Measurements from ENCODE around the gene MUC13. TPM values are rescaled to one million over a fixed set of nuclear protein-coding genes. Genes with fewer than 3 reads are reported as not detected.

Gene MUC13
- total and polyA plus RNA-seq, 4 donors = 0.43 to 6.6 (median 0.49) TPM; not detected in 1

DNA sequence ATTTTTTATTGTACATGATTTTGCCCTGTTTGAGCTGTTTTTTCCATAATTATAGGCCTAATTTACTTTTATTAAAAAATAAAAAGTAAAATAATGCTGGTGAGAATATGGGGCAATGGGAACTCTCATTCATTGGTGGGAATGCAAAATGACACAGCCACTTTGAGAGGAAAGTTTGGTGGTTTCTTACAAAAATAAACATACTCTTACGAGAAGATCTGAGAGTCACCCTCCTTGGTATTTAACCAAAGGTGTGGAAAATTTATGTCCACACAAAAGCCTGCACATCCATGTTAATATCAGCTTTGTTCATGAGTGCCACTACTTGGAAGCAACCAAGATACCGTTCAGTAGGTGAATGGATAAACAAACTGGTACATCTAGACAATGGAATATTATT lies 9.8 kb downstream of the MUC13 start:
- TF ChIP-seq, protein P1, sequence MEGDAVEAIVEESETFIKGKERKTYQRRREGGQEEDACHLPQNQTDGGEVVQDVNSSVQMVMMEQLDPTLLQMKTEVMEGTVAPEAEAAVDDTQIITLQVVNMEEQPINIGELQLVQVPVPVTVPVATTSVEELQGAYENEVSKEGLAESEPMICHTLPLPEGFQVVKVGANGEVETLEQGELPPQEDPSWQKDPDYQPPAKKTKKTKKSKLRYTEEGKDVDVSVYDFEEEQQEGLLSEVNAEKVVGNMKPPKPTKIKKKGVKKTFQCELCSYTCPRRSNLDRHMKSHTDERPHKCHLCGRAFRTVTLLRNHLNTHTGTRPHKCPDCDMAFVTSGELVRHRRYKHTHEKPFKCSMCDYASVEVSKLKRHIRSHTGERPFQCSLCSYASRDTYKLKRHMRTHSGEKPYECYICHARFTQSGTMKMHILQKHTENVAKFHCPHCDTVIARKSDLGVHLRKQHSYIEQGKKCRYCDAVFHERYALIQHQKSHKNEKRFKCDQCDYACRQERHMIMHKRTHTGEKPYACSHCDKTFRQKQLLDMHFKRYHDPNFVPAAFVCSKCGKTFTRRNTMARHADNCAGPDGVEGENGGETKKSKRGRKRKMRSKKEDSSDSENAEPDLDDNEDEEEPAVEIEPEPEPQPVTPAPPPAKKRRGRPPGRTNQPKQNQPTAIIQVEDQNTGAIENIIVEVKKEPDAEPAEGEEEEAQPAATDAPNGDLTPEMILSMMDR (IDR thresholded peaks at IDR 0.05; ENCODE audit: control extremely low read depth, extremely low read depth) = no peak

DNA sequence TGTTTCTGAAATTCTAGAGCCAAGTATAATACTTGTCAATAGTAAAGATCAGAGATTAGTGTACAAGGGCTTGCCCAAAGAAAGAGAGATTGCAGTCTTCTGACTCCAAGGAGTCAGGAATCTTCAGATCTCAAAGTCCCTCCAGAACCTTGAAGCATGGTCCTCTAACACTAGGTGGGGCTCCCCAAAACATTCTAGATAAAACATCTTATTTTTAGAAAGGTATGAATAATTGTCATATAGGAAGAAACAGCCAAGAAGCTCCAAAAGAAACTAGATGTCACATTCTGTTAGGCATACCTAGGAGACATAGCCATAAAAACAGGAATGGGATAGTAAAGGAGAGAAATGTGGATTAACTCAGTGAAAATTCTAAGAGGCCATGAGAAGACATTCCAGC lies 10.7 kb downstream of the MUC13 start:
- ATAC-seq (ENCODE audit: insufficient read depth, low FRiP score) = no peak
- no peaks in the 10 kb centered on the region for H3K27me3 ChIP-seq (ENCODE audit: control insufficient read depth in 3 of 3, insufficient read depth in 3 of 3, low read length in 2 of 3)
- DNase-seq = no peak

More for the DNA sequence above, 9.8 kb downstream of the MUC13 start:
- H3K27me3 ChIP-seq (ENCODE audit: control insufficient read depth in 3 of 3, insufficient read depth in 3 of 3, low read length in 2 of 3) = no peaks in the 10 kb centered on the region
- WGBS, 2 donors = 84 to 90% methylated on average over 2 of the region's 2 CpGs
- ATAC-seq (ENCODE audit: insufficient read depth, low FRiP score) = no peak
- H3K9ac ChIP-seq (ENCODE audit: insufficient read depth in 1 of 2, low read length in 2 of 2) = no peak overlapping the region
- no peak overlapping the region for H3K27ac ChIP-seq (ENCODE audit: low read depth in 1 of 2, low read length in 1 of 2)
- no peak for DNase-seq
- H3K4me1 ChIP-seq (ENCODE audit: control insufficient read depth in 5 of 5, insufficient read depth in 5 of 5, low read length in 5 of 5) = no peaks in the 10 kb centered on the region
- H3K36me3 ChIP-seq (ENCODE audit: control insufficient read depth in 4 of 4, insufficient read depth in 4 of 4, low read length in 4 of 4) = no peaks in the 10 kb centered on the region
- no peak overlapping the region for H3K4me3 ChIP-seq
- H3K9me3 ChIP-seq (ENCODE audit: control insufficient read depth in 4 of 4, insufficient read depth in 3 of 4, low read length in 3 of 4) = no peaks in the 10 kb centered on the region

DNA sequence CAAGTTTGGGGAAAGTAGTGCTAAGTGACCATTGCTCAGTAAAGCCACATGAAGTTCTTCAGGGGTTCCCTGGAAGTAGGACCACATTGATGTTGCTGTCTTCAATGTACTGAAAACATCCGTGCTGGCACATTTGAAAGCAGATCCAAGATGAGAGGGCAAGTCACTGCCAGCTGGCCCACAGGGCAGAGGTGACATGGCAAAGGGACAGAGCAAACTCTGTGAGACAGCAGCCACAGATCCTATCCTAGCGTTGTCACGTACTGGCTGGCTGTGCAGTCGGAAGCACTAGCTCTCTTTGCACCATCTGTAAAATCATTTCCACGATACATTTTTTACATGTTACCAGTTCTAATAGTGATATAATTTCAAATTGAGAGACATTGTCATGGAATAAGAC lies 13.8 kb downstream of the MUC13 start:
- DNase-seq (no peak), ATAC-seq (ENCODE audit: insufficient read depth, low FRiP score) (no peak)
- Histone ChIP-seq H3K9me3 (ENCODE audit: control insufficient read depth in 4 of 4, insufficient read depth in 3 of 4, low read length in 3 of 4) (no peaks in the 10 kb centered on the region), H3K9ac (ENCODE audit: insufficient read depth in 1 of 2, low read length in 2 of 2) (no peak overlapping the region), H3K36me3 (ENCODE audit: control insufficient read depth in 4 of 4, insufficient read depth in 4 of 4, low read length in 4 of 4) (no peaks in the 10 kb centered on the region), H3K27ac (ENCODE audit: low read depth in 1 of 2, low read length in 1 of 2) (no peak overlapping the region), H3K27me3 (ENCODE audit: control insufficient read depth in 3 of 3, insufficient read depth in 3 of 3, low read length in 2 of 3) (no peaks in the 10 kb centered on the region), H3K4me1 (ENCODE audit: control insufficient read depth in 5 of 5, insufficient read depth in 5 of 5, low read length in 5 of 5) (no peaks in the 10 kb centered on the region), H3K4me3 (no peak overlapping the region)
- TF ChIP-seq, protein P1 (IDR thresholded peaks at IDR 0.05; ENCODE audit: control extremely low read depth, extremely low read depth) = no peak
- WGBS, 2 donors = 91 to 96% methylated on average over 5 of the region's 5 CpGs

More for the DNA sequence above, 10.7 kb downstream of the MUC13 start:
- TF ChIP-seq, protein P1 (IDR thresholded peaks at IDR 0.05; ENCODE audit: control extremely low read depth, extremely low read depth) = no peak
- Histone ChIP-seq H3K4me3 (no peak overlapping the region), H3K9ac (ENCODE audit: insufficient read depth in 1 of 2, low read length in 2 of 2) (no peak overlapping the region), H3K27ac (ENCODE audit: low read depth in 1 of 2, low read length in 1 of 2) (no peak overlapping the region), H3K9me3 (ENCODE audit: control insufficient read depth in 4 of 4, insufficient read depth in 3 of 4, low read length in 3 of 4) (no peaks in the 10 kb centered on the region), H3K36me3 (ENCODE audit: control insufficient read depth in 4 of 4, insufficient read depth in 4 of 4, low read length in 4 of 4) (no peaks in the 10 kb centered on the region), H3K4me1 (ENCODE audit: control insufficient read depth in 5 of 5, insufficient read depth in 5 of 5, low read length in 5 of 5) (no peaks in the 10 kb centered on the region)

DNA sequence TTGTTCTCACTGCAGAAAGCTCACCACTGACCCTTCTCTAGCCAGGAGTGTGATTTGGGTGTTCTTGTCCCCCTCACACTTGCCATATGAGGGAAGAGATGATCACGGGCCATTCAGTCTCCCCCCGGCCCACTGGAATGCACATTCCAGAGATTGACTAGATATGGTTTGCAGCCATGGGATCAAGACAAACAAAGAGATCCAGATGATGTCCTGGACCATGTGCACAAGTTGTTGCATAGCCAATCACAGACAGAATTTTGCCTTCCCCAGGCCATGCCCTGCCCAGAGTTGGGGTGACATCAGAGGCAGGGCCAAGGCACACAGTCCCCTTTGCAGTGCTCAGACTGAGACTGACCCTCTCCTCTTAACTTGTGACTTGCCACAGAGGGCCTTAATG lies 14.8 kb downstream of the MUC13 start:
- no peaks in the 10 kb centered on the region for H3K27me3 ChIP-seq (ENCODE audit: control insufficient read depth in 3 of 3, insufficient read depth in 3 of 3, low read length in 2 of 3)
- no peaks in the 10 kb centered on the region for H3K9me3 ChIP-seq (ENCODE audit: control insufficient read depth in 4 of 4, insufficient read depth in 3 of 4, low read length in 3 of 4)
- 61 to 83% methylated on average over 2 of the region's 2 CpGs for WGBS, 2 donors
- TF ChIP-seq, protein P1 (IDR thresholded peaks at IDR 0.05; ENCODE audit: control extremely low read depth, extremely low read depth) = no peak
- H3K4me1 ChIP-seq (ENCODE audit: control insufficient read depth in 5 of 5, insufficient read depth in 5 of 5, low read length in 5 of 5) = no peaks in the 10 kb centered on the region
- DNase-seq (no peak), ATAC-seq (ENCODE audit: insufficient read depth, low FRiP score) (no peak)
- H3K36me3 ChIP-seq (ENCODE audit: control insufficient read depth in 4 of 4, insufficient read depth in 4 of 4, low read length in 4 of 4) = no peaks in the 10 kb centered on the region
- H3K9ac ChIP-seq (ENCODE audit: insufficient read depth in 1 of 2, low read length in 2 of 2) = no peak overlapping the region
- no peak overlapping the region for H3K27ac ChIP-seq (ENCODE audit: low read depth in 1 of 2, low read length in 1 of 2)
- H3K4me3 ChIP-seq = no peak overlapping the region

All from lung (tissue), 12 donors.